K562 (cell line): ENCODE data around the gene SGMS1. TPM values are rescaled to one million over a fixed set of nuclear protein-coding genes. Genes with fewer than 3 reads are reported as not detected.

Experiments
- EWSR1 ChIP-seq: fragments of 450-650 bp; IDR thresholded peaks from 2 replicates; pipeline ENCODE4 v1.6.1; 2018; ENCODE audit warnings: borderline replicate concordance, mild to moderate bottlenecking, low read depth, moderate library complexity; ENCODE audit not compliant: partially characterized antibody
- ZNF274 ChIP-seq: IDR thresholded peaks from 2 replicates; pipeline ENCODE4 v1.6.1; 2011; ENCODE audit warnings: low read depth, mild to moderate bottlenecking, low read length, moderate library complexity, borderline replicate concordance
- polyA plus RNA-seq, 8 experiments: library from polyadenylated mRNA; depleted of rRNA in 4 of 8; stranded (reverse) in 5 of 8; unstranded in 3 of 8; fragments of >200 nt; fragmentation: Nextera tagmentation in 2 of 8; fragmentation: Illumina TruSeq in 1 of 8; extraction: Ambion mirVana in 2 of 8; extraction: Trizol in 1 of 8; gene quantifications; 2 replicates each; pipeline versions ENCODE4 v1.2.1 to v1.2.3, GENCODE V29; 2011 to 2014; ENCODE audit warnings: inconsistent platforms in 1 of 8, missing spikeins in 1 of 8
- total RNA-seq, 7 experiments: library from RNA; depleted of rRNA in 6 of 7; stranded (reverse); fragments of >200 nt in 6 of 7; fragmentation: Illumina TruSeq in 2 of 7; extraction: Trizol in 2 of 7; gene quantifications; 2 replicates each; pipeline versions ENCODE4 v1.2.1 to v1.2.3, GENCODE V29; 2011 to 2021; ENCODE audit warnings: low replicate concordance in 1 of 7
- TF ChIP-seq, protein P1 (sequence below): sonication (generic); formaldehyde crosslinking; IDR thresholded peaks from 2 replicates; pipeline ENCODE4 v1.8.0; 2023; ENCODE audit warnings: missing genetic modification reagents, mild to moderate bottlenecking, borderline replicate concordance

SGMS1 gene
- total and polyA plus RNA-seq, 9 of the 15 experiments (the other 6 are each of a cell fraction or from before 2014, with no cell fraction given) = 22.6 to 232 (median 82.2) TPM

DNA sequence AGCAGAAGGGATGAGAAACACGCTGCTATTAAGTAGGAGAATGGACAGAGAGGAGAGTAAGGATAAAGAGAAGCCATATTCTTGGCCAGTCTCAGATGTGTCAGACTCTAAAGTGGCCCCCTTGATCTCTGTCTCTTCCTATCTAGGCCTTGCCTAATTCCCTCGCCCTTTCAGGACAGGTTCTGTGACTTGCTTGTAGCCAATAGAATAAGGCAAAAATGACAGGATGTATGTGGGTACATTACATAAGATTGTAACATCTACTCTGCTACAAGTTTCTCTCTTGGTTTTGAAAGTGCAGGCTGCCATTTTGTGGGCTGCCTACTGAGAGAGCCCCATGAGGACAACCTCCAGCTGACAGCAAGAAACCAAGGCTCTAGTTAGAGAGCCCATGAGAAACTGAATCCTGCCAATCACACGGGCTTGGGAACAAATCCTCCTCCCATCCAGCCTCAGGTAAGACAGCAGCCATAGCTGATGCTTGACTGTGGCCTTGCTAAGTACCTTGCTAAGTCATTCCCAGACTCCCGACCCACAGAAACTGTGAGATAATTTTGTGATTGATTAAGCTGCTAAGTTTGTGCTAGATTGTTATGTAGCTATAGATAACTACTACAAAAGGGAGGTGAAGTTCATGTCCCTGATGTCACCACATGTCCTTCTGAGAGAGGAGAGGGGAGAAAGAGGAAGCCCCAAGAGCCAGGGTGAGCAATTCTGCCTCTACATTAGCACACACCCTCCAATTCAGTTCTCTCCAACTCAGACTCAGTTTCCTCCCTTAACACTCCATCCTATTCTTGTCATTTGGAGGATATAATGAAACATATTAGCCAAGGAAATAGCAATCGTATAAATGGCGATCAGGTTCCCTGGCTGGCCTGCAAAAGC lies 185.5 kb downstream of the SGMS1 start (continued):
- TF ChIP-seq, protein P1, sequence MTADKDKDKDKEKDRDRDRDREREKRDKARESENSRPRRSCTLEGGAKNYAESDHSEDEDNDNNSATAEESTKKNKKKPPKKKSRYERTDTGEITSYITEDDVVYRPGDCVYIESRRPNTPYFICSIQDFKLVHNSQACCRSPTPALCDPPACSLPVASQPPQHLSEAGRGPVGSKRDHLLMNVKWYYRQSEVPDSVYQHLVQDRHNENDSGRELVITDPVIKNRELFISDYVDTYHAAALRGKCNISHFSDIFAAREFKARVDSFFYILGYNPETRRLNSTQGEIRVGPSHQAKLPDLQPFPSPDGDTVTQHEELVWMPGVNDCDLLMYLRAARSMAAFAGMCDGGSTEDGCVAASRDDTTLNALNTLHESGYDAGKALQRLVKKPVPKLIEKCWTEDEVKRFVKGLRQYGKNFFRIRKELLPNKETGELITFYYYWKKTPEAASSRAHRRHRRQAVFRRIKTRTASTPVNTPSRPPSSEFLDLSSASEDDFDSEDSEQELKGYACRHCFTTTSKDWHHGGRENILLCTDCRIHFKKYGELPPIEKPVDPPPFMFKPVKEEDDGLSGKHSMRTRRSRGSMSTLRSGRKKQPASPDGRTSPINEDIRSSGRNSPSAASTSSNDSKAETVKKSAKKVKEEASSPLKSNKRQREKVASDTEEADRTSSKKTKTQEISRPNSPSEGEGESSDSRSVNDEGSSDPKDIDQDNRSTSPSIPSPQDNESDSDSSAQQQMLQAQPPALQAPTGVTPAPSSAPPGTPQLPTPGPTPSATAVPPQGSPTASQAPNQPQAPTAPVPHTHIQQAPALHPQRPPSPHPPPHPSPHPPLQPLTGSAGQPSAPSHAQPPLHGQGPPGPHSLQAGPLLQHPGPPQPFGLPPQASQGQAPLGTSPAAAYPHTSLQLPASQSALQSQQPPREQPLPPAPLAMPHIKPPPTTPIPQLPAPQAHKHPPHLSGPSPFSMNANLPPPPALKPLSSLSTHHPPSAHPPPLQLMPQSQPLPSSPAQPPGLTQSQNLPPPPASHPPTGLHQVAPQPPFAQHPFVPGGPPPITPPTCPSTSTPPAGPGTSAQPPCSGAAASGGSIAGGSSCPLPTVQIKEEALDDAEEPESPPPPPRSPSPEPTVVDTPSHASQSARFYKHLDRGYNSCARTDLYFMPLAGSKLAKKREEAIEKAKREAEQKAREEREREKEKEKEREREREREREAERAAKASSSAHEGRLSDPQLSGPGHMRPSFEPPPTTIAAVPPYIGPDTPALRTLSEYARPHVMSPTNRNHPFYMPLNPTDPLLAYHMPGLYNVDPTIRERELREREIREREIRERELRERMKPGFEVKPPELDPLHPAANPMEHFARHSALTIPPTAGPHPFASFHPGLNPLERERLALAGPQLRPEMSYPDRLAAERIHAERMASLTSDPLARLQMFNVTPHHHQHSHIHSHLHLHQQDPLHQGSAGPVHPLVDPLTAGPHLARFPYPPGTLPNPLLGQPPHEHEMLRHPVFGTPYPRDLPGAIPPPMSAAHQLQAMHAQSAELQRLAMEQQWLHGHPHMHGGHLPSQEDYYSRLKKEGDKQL (CRISPR knock-in tag) = no peak
- no peak for TF ChIP-seq EWSR1
- TF ChIP-seq ZNF274 = no peak
